ENCODE data around the gene MEPCE. TPM values are rescaled to one million over a fixed set of nuclear protein-coding genes. Genes with fewer than 3 reads are reported as not detected.

MEPCE gene
- total and polyA plus RNA-seq, 2 experiments from 2014 or later, result 15.8 to 23.1 TPM

DNA sequence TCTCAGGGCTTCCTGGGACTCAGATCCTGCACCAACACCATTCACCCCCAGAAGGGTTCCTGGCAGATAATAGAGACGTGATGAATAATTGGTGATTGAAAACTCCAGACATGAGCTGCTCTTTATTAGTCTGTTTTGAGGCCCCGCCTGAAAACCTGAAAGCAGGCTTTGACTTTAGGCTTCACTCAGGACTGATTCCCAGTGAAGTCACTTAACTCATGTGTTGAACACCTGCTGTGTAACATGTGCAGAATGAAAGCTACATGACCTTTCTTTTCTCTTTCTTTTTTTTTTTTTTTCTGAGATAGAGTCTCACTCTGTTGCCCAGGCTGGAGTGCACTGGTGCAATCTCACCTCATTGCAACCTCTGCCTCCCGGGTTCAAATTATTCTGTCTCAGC lies 25.6 kb downstream of the MEPCE start:
- Histone ChIP-seq H4K20me1 (ENCODE audit: insufficient read depth, poor library complexity, severe bottlenecking) (no peaks in the 10 kb centered on the region), H3K27ac (no peak overlapping the region), H3K27me3 (no peaks in the 10 kb centered on the region), H3K9me3 (ENCODE audit: low read depth) (no peaks in the 10 kb centered on the region), H3K4me3 (no peak overlapping the region), H3K9me2 (replicated peaks; ENCODE audit: insufficient read depth) (no peaks in the 10 kb centered on the region), H2AFZ (no peak overlapping the region), H3K4me2 (no peak overlapping the region), H3K4me1 (ENCODE audit: insufficient read depth) (no peaks in the 10 kb centered on the region), H3K36me3 (replicated peaks; ENCODE audit: insufficient read depth, low read depth) (no peaks in the 10 kb centered on the region), H3K79me2 (no peaks in the 10 kb centered on the region)
- no peak for DNase-seq (ENCODE audit: low spot score)
- WGBS (ENCODE audit: low lambda C conversion rate, missing lambda C conversion rate), result 93% methylated on average over 3 of the region's 3 CpGs
- TF ChIP-seq EZH2phosphoT487 (IDR thresholded peaks at IDR 0.05; ENCODE audit: low read depth, severe bottlenecking, unreplicated experiment) (no peak), EZH2 (IDR thresholded peaks at IDR 0.05; ENCODE audit: borderline replicate concordance) (no peak)
- TF ChIP-seq, protein P1, sequence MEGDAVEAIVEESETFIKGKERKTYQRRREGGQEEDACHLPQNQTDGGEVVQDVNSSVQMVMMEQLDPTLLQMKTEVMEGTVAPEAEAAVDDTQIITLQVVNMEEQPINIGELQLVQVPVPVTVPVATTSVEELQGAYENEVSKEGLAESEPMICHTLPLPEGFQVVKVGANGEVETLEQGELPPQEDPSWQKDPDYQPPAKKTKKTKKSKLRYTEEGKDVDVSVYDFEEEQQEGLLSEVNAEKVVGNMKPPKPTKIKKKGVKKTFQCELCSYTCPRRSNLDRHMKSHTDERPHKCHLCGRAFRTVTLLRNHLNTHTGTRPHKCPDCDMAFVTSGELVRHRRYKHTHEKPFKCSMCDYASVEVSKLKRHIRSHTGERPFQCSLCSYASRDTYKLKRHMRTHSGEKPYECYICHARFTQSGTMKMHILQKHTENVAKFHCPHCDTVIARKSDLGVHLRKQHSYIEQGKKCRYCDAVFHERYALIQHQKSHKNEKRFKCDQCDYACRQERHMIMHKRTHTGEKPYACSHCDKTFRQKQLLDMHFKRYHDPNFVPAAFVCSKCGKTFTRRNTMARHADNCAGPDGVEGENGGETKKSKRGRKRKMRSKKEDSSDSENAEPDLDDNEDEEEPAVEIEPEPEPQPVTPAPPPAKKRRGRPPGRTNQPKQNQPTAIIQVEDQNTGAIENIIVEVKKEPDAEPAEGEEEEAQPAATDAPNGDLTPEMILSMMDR (IDR thresholded peaks at IDR 0.05; ENCODE audit: poor library complexity), result no peak

- Histone ChIP-seq H2AFZ (no peak overlapping the region), H4K20me1 (ENCODE audit: insufficient read depth, poor library complexity, severe bottlenecking) (no peaks in the 10 kb centered on the region), H3K9me2 (replicated peaks; ENCODE audit: insufficient read depth) (no peaks in the 10 kb centered on the region), H3K27me3 (no peaks in the 10 kb centered on the region), H3K9me3 (ENCODE audit: low read depth) (no peaks in the 10 kb centered on the region), H3K36me3 (replicated peaks; ENCODE audit: insufficient read depth, low read depth) (no peaks in the 10 kb centered on the region), H3K4me3 (no peak overlapping the region), H3K4me1 (ENCODE audit: insufficient read depth) (no peaks in the 10 kb centered on the region), H3K27ac (no peak overlapping the region), H3K4me2 (no peak overlapping the region), H3K79me2 (no peaks in the 10 kb centered on the region)
- 94% methylated on average over 14 of the region's 14 CpGs for WGBS (ENCODE audit: low lambda C conversion rate, missing lambda C conversion rate)
- no peak for DNase-seq (ENCODE audit: low spot score)
- TF ChIP-seq EZH2 (IDR thresholded peaks at IDR 0.05; ENCODE audit: borderline replicate concordance), result no peak
- TF ChIP-seq, protein P1 (IDR thresholded peaks at IDR 0.05; ENCODE audit: poor library complexity), result no peak
- TF ChIP-seq EZH2phosphoT487 (IDR thresholded peaks at IDR 0.05; ENCODE audit: low read depth, severe bottlenecking, unreplicated experiment), result no peak
Observed at GRCh38 chr7:100456562-100456961, 26.9 kb downstream of the MEPCE start.

GRCh38 chr7:100457033-100457432 lies 27.4 kb downstream of the MEPCE start:
- Histone ChIP-seq H3K36me3 (replicated peaks; ENCODE audit: insufficient read depth, low read depth) (no peaks in the 10 kb centered on the region), H3K9me2 (replicated peaks; ENCODE audit: insufficient read depth) (no peaks in the 10 kb centered on the region), H2AFZ (no peak overlapping the region), H3K27ac (no peak overlapping the region), H3K27me3 (no peaks in the 10 kb centered on the region), H3K4me1 (ENCODE audit: insufficient read depth) (no peaks in the 10 kb centered on the region), H3K79me2 (no peaks in the 10 kb centered on the region), H3K4me3 (no peak overlapping the region), H3K4me2 (no peak overlapping the region), H3K9me3 (ENCODE audit: low read depth) (no peaks in the 10 kb centered on the region), H4K20me1 (ENCODE audit: insufficient read depth, poor library complexity, severe bottlenecking) (no peaks in the 10 kb centered on the region)
- 90% methylated on average over 6 of the region's 6 CpGs for WGBS (ENCODE audit: low lambda C conversion rate, missing lambda C conversion rate)
- no peak for DNase-seq (ENCODE audit: low spot score)
- TF ChIP-seq EZH2 (IDR thresholded peaks at IDR 0.05; ENCODE audit: borderline replicate concordance), result no peak
- TF ChIP-seq, protein P1 (IDR thresholded peaks at IDR 0.05; ENCODE audit: poor library complexity), result no peak
- TF ChIP-seq EZH2phosphoT487 (IDR thresholded peaks at IDR 0.05; ENCODE audit: low read depth, severe bottlenecking, unreplicated experiment), result no peak

GRCh38 chr7:100464210-100464660 lies 34.6 kb downstream of the MEPCE start, which contains the start of gene SPACDR:
TSS of gene SPACDR (minus strand) at chr7:100464260. CDS start at chr7:100464025, 235 bp downstream.
- TF ChIP-seq, protein P1 (IDR thresholded peaks at IDR 0.05; ENCODE audit: poor library complexity), result no peak
- TF ChIP-seq EZH2 (IDR thresholded peaks at IDR 0.05; ENCODE audit: borderline replicate concordance) (no peak), EZH2phosphoT487 (IDR thresholded peaks at IDR 0.05; ENCODE audit: low read depth, severe bottlenecking, unreplicated experiment) (no peak)
- Histone ChIP-seq H3K4me2 (no peak within 1 kb of the TSS), H3K4me1 (ENCODE audit: insufficient read depth) (peaks cover 8% of the 10 kb centered on the region), H3K9me2 (replicated peaks; ENCODE audit: insufficient read depth) (no peaks in the 10 kb centered on the region), H3K4me3 (no peak within 1 kb of the TSS), H4K20me1 (ENCODE audit: insufficient read depth, poor library complexity, severe bottlenecking) (no peaks in the 10 kb centered on the region), H2AFZ (no peak within 1 kb of the TSS), H3K79me2 (no peaks in the 10 kb centered on the region), H3K9me3 (ENCODE audit: low read depth) (no peaks in the 10 kb centered on the region), H3K36me3 (replicated peaks; ENCODE audit: insufficient read depth, low read depth) (no peaks in the 10 kb centered on the region), H3K27ac (no peak within 1 kb of the TSS), H3K27me3 (no peaks in the 10 kb centered on the region)
- no peak for DNase-seq (ENCODE audit: low spot score)
- WGBS (ENCODE audit: low lambda C conversion rate, missing lambda C conversion rate), result 86% methylated on average over 7 of the region's 7 CpGs

All from hepatocyte (in vitro differentiated cells).